CD4-positive, alpha-beta T cell (primary cell): ENCODE data around the gene CACNA2D2. TPM values are rescaled to one million over a fixed set of nuclear protein-coding genes. Genes with fewer than 3 reads are reported as not detected.

Source experiments
- ATAC-seq: fragments of 200-7000 bp; cut with Tn5 transposase; one replicate; pipeline ENCODE4 v1.10.0; 2022; ENCODE audit warnings: mild to moderate bottlenecking; ENCODE audit not compliant: poor library complexity
- CTCF ChIA-PET: fragments of 350-600 bp; sonication (Branson Sonifier 250); formaldehyde crosslinking; loops from one replicate; lab custom pipeline; 2021; ENCODE audit warnings: antibody characterized with exemption, inconsistent platforms; lab: Charles Lee
- POLR2A ChIA-PET: fragments of 350-600 bp; sonication (Branson Sonifier 250); formaldehyde crosslinking; loops from one replicate; lab custom pipeline; 2021; ENCODE audit warnings: antibody characterized with exemption, inconsistent platforms; lab: Charles Lee
- DNase-seq, 14 experiments: peaks; one replicate each; pipeline ENCODE4 v3.0.0-alpha.2; 2013 to 2020; ENCODE audit warnings: mixed read lengths in 2 of 14
- H3K27ac ChIP-seq, 2 donors: one replicate each; pipeline versions ENCODE4 v1.5.1 to v1.7.0; 2013; ENCODE audit warnings: low read length in 2 of 2, low read depth in 1 of 2, mild to moderate bottlenecking in 1 of 2
- H3K27me3 ChIP-seq, 2 experiments: 1 replicate in 1 of 2; 2 replicates in 1 of 2; pipeline versions ENCODE4 v1.6.1 to v1.7.0; 2013; ENCODE audit warnings: low read length in 2 of 2, control low read depth in 1 of 2, mild to moderate bottlenecking in 1 of 2, moderate library complexity in 1 of 2; ENCODE audit not compliant: insufficient read depth in 2 of 2, control insufficient read depth in 1 of 2
- H3K36me3 ChIP-seq: one replicate; pipeline ENCODE4 v1.6.1; 2013; ENCODE audit warnings: low read length, control low read depth; ENCODE audit not compliant: insufficient read depth
- H3K4me1 ChIP-seq: one replicate; pipeline ENCODE4 v1.6.1; 2013; ENCODE audit warnings: low read length, control low read depth; ENCODE audit not compliant: insufficient read depth
- H3K4me3 ChIP-seq: one replicate; pipeline ENCODE4 v1.5.1; 2013; ENCODE audit warnings: mild to moderate bottlenecking, low read length, moderate library complexity
- H3K9me3 ChIP-seq, 2 experiments: 1 replicate in 1 of 2; 2 replicates in 1 of 2; pipeline versions ENCODE4 v1.6.1 to v1.7.0; 2013; ENCODE audit warnings: low read length in 2 of 2, mild to moderate bottlenecking in 2 of 2, control low read depth in 1 of 2, moderate library complexity in 1 of 2; ENCODE audit not compliant: control insufficient read depth in 1 of 2, insufficient read depth in 1 of 2
- H3K27ac Mint-ChIP-seq: one replicate; pipeline ENCODE4 v1.8.0; 2020; ENCODE audit warnings: mixed read lengths
- H3K27me3 Mint-ChIP-seq: one replicate; pipeline ENCODE4 v1.8.0; 2021; ENCODE audit warnings: mixed read lengths
- H3K36me3 Mint-ChIP-seq: one replicate; pipeline ENCODE4 v1.8.0; 2021; ENCODE audit warnings: low read depth, mixed read lengths
- H3K4me1 Mint-ChIP-seq: one replicate; pipeline ENCODE4 v1.8.0; 2021; ENCODE audit warnings: low read depth, mixed read lengths
- H3K4me3 Mint-ChIP-seq: one replicate; pipeline ENCODE4 v1.8.0; 2020; ENCODE audit warnings: mild to moderate bottlenecking, mixed read lengths
- H3K9me3 Mint-ChIP-seq: one replicate; pipeline ENCODE4 v1.8.0; 2020; ENCODE audit warnings: mixed read lengths
- intact Hi-C, 2 experiments: fragments of 100-400 bp; cut with DNase I in 1 of 2; cut with micrococcal nuclease in 1 of 2; formaldehyde crosslinking; loops; one replicate each; pipeline versions ENCODE4 v1.15.1 to v1.9.0; 2023 to 2025; cut with DNase I, micrococcal nuclease
- total RNA-seq, 174 experiments: library from RNA in 2 of 174; stranded (reverse) in 2 of 174; gene quantifications; one replicate each; pipeline ENCODE4 v1.2.3 and lab custom pipeline; 2021 to 2026
- TF ChIP-seq, protein P1 (sequence below): fragments of 200-600 bp; IDR thresholded peaks from one replicate; pipeline ENCODE4 v1.8.0; 2022; ENCODE audit warnings: antibody characterized with exemption, mild to moderate bottlenecking

CACNA2D2 gene
- total RNA-seq, 2 experiments from 2014 or later, result 2.5 to 3.8 TPM

DNA sequence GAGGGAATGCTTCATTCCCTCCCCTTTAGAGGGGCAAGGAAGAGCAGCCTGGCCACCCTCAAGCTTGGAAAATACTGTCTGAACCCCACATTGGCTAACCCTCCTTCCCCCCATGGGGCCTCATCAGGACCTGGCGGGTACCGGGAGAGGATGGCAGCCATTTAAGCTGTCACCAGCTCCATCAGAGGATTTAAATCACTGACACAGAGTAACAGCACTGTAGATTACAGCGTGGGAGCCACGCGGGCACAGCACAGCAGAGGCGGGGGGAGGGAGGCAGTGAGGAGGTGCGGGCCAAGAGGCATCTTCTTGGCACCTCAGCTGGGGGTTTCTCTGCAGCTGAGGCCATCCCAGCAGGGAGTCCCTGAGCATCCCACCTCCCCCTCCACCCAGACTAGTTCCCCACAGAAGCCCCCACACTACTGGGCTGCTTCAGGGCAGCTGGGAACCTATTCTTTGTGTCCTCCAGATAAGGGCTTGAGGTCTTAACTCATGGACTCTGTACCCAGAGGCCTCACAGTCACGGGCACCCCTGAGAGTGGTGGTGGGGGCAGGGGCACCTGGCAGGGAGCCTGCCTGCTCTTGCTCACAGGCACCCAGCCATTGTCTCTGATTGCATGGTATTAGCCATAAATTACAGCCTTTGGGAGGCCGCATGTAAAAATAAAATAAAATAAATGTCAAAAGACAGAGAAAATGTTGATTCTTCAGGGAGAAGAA, 21.9 kb upstream of the CACNA2D2 start:
- H3K36me3 ChIP-seq, result no peaks in the 10 kb centered on the region
- no peaks in the 10 kb centered on the region for H3K9me3 Mint-ChIP-seq
- intact Hi-C loops, result no loop called here
- H3K27me3 Mint-ChIP-seq, result peaks cover 11% of the 10 kb centered on the region
- CTCF ChIA-PET, result no interaction called here
- H3K36me3 Mint-ChIP-seq, result no peaks in the 10 kb centered on the region
- no peak overlapping the region for H3K27ac ChIP-seq
- H3K4me1 ChIP-seq, result no peaks in the 10 kb centered on the region
- TF ChIP-seq, protein P1, sequence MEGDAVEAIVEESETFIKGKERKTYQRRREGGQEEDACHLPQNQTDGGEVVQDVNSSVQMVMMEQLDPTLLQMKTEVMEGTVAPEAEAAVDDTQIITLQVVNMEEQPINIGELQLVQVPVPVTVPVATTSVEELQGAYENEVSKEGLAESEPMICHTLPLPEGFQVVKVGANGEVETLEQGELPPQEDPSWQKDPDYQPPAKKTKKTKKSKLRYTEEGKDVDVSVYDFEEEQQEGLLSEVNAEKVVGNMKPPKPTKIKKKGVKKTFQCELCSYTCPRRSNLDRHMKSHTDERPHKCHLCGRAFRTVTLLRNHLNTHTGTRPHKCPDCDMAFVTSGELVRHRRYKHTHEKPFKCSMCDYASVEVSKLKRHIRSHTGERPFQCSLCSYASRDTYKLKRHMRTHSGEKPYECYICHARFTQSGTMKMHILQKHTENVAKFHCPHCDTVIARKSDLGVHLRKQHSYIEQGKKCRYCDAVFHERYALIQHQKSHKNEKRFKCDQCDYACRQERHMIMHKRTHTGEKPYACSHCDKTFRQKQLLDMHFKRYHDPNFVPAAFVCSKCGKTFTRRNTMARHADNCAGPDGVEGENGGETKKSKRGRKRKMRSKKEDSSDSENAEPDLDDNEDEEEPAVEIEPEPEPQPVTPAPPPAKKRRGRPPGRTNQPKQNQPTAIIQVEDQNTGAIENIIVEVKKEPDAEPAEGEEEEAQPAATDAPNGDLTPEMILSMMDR, result no peak
- no peak overlapping the region for H3K27ac Mint-ChIP-seq
- H3K4me3 ChIP-seq, result no peak overlapping the region
- no peaks in the 10 kb centered on the region for H3K9me3 ChIP-seq
- H3K4me3 Mint-ChIP-seq, result no peak overlapping the region
- POLR2A ChIA-PET, result no interaction called here
- peaks cover 4 to 8% of the 10 kb centered on the region in 2 experiments for H3K27me3 ChIP-seq
- H3K4me1 Mint-ChIP-seq, result no peaks in the 10 kb centered on the region
- DNase-seq (no peak), ATAC-seq (no peak)

DNA sequence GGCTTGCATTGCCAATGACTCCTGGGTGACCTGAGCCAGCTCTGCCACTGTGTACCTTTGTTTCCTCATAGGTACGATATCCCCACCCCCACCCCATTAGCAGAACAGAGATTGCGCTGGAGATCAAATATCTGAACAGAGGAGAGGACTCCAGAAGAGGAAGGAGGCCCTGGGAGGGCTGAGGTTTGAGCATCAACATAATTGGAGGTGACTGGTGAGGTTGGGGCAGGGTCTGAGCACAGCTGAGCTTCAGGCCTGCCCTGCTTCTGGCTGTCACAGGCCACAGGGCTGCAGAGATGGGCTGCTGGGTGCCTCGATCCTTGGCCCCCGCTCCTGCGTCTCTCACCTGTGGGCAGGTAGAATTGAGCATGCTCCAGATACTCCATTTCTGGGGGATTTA, 21.3 kb upstream of the CACNA2D2 start:
- no peak for DNase-seq
- Histone ChIP-seq H3K36me3 (no peaks in the 10 kb centered on the region), H3K27ac (no peak overlapping the region), H3K27me3 (peaks cover under 1 to 6% of the 10 kb centered on the region in 2 experiments), H3K4me1 (no peaks in the 10 kb centered on the region), H3K9me3 (no peaks in the 10 kb centered on the region), H3K4me3 (no peak overlapping the region)
- Mint-ChIP-seq H3K27me3 (peaks cover 11% of the 10 kb centered on the region), H3K4me1 (peaks cover under 1% of the 10 kb centered on the region), H3K36me3 (no peaks in the 10 kb centered on the region), H3K4me3 (no peak overlapping the region), H3K27ac (no peak overlapping the region), H3K9me3 (no peaks in the 10 kb centered on the region)
- POLR2A ChIA-PET, result no interaction called here
- CTCF ChIA-PET, result no interaction called here
- TF ChIP-seq, protein P1, result no peak
- intact Hi-C loops, result no loop called here
- ATAC-seq, result no peak

DNA sequence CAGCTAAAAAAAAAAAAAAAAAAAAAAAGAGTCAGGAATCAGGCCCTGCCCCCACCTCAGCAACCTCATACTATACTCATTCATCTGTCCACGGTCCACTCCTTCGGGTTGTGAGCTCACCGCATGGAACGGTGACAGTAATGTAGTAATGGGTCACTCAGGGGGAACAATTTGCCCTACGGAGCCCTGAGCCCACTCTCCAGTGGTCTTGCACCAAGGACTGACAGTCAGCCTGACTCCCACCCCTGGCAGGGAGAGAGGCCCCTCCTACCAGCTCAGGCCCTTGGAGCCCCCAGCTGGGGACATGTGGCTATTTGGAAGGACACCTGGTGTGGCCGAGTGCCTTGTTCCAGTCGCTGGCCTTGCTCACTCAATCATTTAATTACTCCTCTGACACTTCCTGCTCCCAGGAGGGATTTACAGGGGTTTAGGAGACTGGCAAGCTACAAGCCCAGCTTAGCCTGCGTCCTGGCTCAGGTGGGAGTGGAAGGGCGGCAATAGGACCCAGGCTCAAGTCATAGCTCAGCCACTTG, 19.9 kb upstream of the CACNA2D2 start:
- H3K4me3 ChIP-seq, result no peak overlapping the region
- H3K9me3 ChIP-seq, result no peaks in the 10 kb centered on the region
- no peak for ATAC-seq
- Mint-ChIP-seq H3K36me3 (no peaks in the 10 kb centered on the region), H3K9me3 (no peaks in the 10 kb centered on the region), H3K27me3 (peaks cover 4% of the 10 kb centered on the region), H3K27ac (no peak overlapping the region), H3K4me3 (no peak overlapping the region), H3K4me1 (peaks cover 5% of the 10 kb centered on the region)
- POLR2A ChIA-PET, result no interaction called here
- no peaks in the 10 kb centered on the region for H3K27me3 ChIP-seq
- intact Hi-C loops, result no loop called here
- H3K4me1 ChIP-seq, result peaks cover 6% of the 10 kb centered on the region
- H3K27ac ChIP-seq, result no peak overlapping the region
- CTCF ChIA-PET, result interaction anchor here (0.7 to 1.4 kb wide), 2 partner anchors 19 to 253 kb away, joined by 3 to 5 read pairs; no protein-coding TSS in a partner anchor
- no peak for DNase-seq
- TF ChIP-seq, protein P1, result no peak
- H3K36me3 ChIP-seq, result no peaks in the 10 kb centered on the region
